Adrenal gland (tissue), 12 donors: Measurements from ENCODE around the gene PHKB. TPM values are rescaled to one million over a fixed set of nuclear protein-coding genes. Genes with fewer than 3 reads are reported as not detected.
A peak's percentile ranks its signal among the peaks of the same experiment; 100 is the strongest.

Source experiments
- DNase-seq, 7 donors: peaks; one replicate each; pipeline ENCODE4 v3.0.0-alpha.2; 2019 to 2020
- H3K27ac ChIP-seq, 5 donors: fragments of 200-600 bp; sonication (generic) in 4 of 5; 1 replicate in 3 of 5; 2 replicates in 2 of 5; pipeline versions ENCODE4 v1.5.1 to v1.8.0; 2016 to 2020; ENCODE audit warnings: mild to moderate bottlenecking in 1 of 5
- H3K27me3 ChIP-seq: fragments of 200-600 bp; 2 replicates; pipeline ENCODE4 v1.8.0; 2021
- H3K36me3 ChIP-seq, 2 donors: fragments of 200-600 bp; replicated peaks in 1 of 2; 1 replicate in 1 of 2; 2 replicates in 1 of 2; pipeline versions ENCODE4 v1.5.1 to v1.8.0; 2018 to 2022
- H3K4me1 ChIP-seq, 2 donors: fragments of 200-600 bp; replicated peaks in 1 of 2; 1 replicate in 1 of 2; 2 replicates in 1 of 2; pipeline versions ENCODE4 v1.5.1 to v1.8.0; 2018 to 2021
- H3K4me3 ChIP-seq, 4 donors: fragments of 200-600 bp; sonication (generic) in 3 of 4; one replicate each; pipeline ENCODE4 v1.5.1; 2016 to 2018
- H3K9me3 ChIP-seq, 3 donors: fragments of 200-600 bp; sonication (generic) in 1 of 3; replicated peaks in 1 of 3; 1 replicate in 2 of 3; 2 replicates in 1 of 3; pipeline versions ENCODE4 v1.5.1 to v1.8.0; 2016 to 2021
- CTCF ChIP-seq, 6 experiments: fragments of 450-650 bp in 4 of 6; fragments of 200-600 bp in 2 of 6; sonication (generic) in 1 of 6; IDR thresholded peaks; 1 replicate in 5 of 6; 2 replicates in 1 of 6; pipeline versions ENCODE4 v1.5.1 to v1.8.0; 2016 to 2021; ENCODE audit warnings: antibody characterized with exemption in 6 of 6, mild to moderate bottlenecking in 2 of 6, moderate library complexity in 1 of 6
- POLR2A ChIP-seq, 2 donors: fragments of 450-650 bp; IDR thresholded peaks; one replicate each; pipeline ENCODE4 v1.6.1; 2017; ENCODE audit warnings: antibody characterized with exemption in 2 of 2, mild to moderate bottlenecking in 2 of 2, moderate library complexity in 1 of 2
- WGBS, 4 donors: extraction: QIAGEN DNeasy Blood & Tissue Kit in 2 of 4; methylation state at CpG; one replicate each; pipeline versions ENCODE4 v1.1.5 to v1.1.7; 2013 to 2017; 5-methylcytosine and 5-hydroxymethylcytosine counted together
- intact Hi-C, 2 donors: fragments of 100-400 bp; cut with DNase I; formaldehyde crosslinking; loops; one replicate each; pipeline versions ENCODE4 v1.14.1 to v1.15.0; 2022 to 2023
- polyA plus RNA-seq, 3 donors: library from polyadenylated mRNA; stranded (reverse); fragments of 200-250 nt in 2 of 3; fragments of 350-450 nt in 1 of 3; fragmentation: Illumina TruSeq in 1 of 3; extraction: RNeasy Lipid Tissue Mini Kit (QIAGEN cat#74804) in 1 of 3; gene quantifications; one replicate each; pipeline ENCODE4 v1.2.3, GENCODE V29; 2013 to 2014
- total RNA-seq, 9 donors: library from RNA; depleted of rRNA in 4 of 9; stranded (reverse); fragments of >200 nt in 4 of 9; fragments of 120-200 nt in 1 of 9; fragmentation: NEBNext Ultra II Directional in 1 of 9; extraction: Animal tissue kit (Norgen Biotek cat#: 25700) in 1 of 9; gene quantifications; one replicate each; pipeline versions ENCODE4 v1.1.0 to v1.2.4, GENCODE V29; 2013 to 2023
- donor health status: healthy with polysubstance abuse.
- donor health status: Bipolar disorder and iron deficiency.
- donor health status: DM: yes; HTN: yes; CAD: no.
- donor health status: DM: no; HTN: no; CAD: no.
- donor health status: DM: no; HTN: no; CAD: no.
- donor health status: DM: yes; HTN: yes; CAD: no.

Gene PHKB
- total and polyA plus RNA-seq, 12 donors: 27.6 to 167 (median 107) TPM

GRCh38 chr16:47726031-47726675 lies 265.0 kb downstream of the PHKB start:
- 77 to 86% (median 81%) methylated on average over 8 of the region's 8 CpGs for WGBS, 4 donors
- intact Hi-C loops: no loop called here
- no peak for DNase-seq
- no peaks in the 10 kb centered on the region for H3K4me1 ChIP-seq
- no peaks in the 10 kb centered on the region for H3K9me3 ChIP-seq
- no peaks in the 10 kb centered on the region for H3K36me3 ChIP-seq
- H3K27ac ChIP-seq: no peak overlapping the region
- no peak overlapping the region for H3K4me3 ChIP-seq
- H3K27me3 ChIP-seq: no peaks in the 10 kb centered on the region
- TF ChIP-seq CTCF (IDR thresholded peaks at IDR 0.05): no peak
- TF ChIP-seq POLR2A (IDR thresholded peaks at IDR 0.05): no peak

GRCh38 chr16:47727131-47727530 lies 266.0 kb downstream of the PHKB start:
- Histone ChIP-seq H3K27me3 (no peaks in the 10 kb centered on the region), H3K9me3 (no peaks in the 10 kb centered on the region), H3K27ac (no peak overlapping the region), H3K4me1 (no peaks in the 10 kb centered on the region), H3K4me3 (no peak overlapping the region), H3K36me3 (no peaks in the 10 kb centered on the region)
- intact Hi-C loops: no loop called here
- 94 to 96% (median 94%) methylated on average over 6 of the region's 6 CpGs for WGBS, 4 donors
- TF ChIP-seq POLR2A (IDR thresholded peaks at IDR 0.05) (no peak), CTCF (IDR thresholded peaks at IDR 0.05) (no peak)
- no peak for DNase-seq

GRCh38 chr16:47728205-47728604 lies 267.1 kb downstream of the PHKB start:
- no peaks in the 10 kb centered on the region for H3K36me3 ChIP-seq
- no peaks in the 10 kb centered on the region for H3K4me1 ChIP-seq
- peak in 3 of 7 donors; percentile 13 to 33 (median 22) for DNase-seq
- peak overlapping the region in 2 of 5 donors; percentile 18 to 22 for H3K27ac ChIP-seq
- no peak for TF ChIP-seq POLR2A (IDR thresholded peaks at IDR 0.05)
- TF ChIP-seq CTCF (IDR thresholded peaks at IDR 0.05): no peak
- H3K9me3 ChIP-seq: no peaks in the 10 kb centered on the region
- intact Hi-C loops: no loop called here
- H3K27me3 ChIP-seq: no peaks in the 10 kb centered on the region
- no peak overlapping the region for H3K4me3 ChIP-seq
- 20 to 51% (median 28%) methylated on average over 3 of the region's 3 CpGs for WGBS, 4 donors

- Histone ChIP-seq H3K4me3 (no peak overlapping the region), H3K27ac (no peak overlapping the region), H3K9me3 (no peaks in the 10 kb centered on the region), H3K27me3 (no peaks in the 10 kb centered on the region), H3K4me1 (no peaks in the 10 kb centered on the region), H3K36me3 (no peaks in the 10 kb centered on the region)
- no peak for TF ChIP-seq POLR2A (IDR thresholded peaks at IDR 0.05)
- no peak for TF ChIP-seq CTCF (IDR thresholded peaks at IDR 0.05)
- WGBS, 4 donors: 90 to 97% (median 94%) methylated on average over 12 of the region's 12 CpGs
- intact Hi-C loops: no loop called here
- no peak for DNase-seq
Observed at GRCh38 chr16:47729701-47730100, 268.6 kb downstream of the PHKB start.
